Measurements from ENCODE around the gene LRRC75A.

DNA sequence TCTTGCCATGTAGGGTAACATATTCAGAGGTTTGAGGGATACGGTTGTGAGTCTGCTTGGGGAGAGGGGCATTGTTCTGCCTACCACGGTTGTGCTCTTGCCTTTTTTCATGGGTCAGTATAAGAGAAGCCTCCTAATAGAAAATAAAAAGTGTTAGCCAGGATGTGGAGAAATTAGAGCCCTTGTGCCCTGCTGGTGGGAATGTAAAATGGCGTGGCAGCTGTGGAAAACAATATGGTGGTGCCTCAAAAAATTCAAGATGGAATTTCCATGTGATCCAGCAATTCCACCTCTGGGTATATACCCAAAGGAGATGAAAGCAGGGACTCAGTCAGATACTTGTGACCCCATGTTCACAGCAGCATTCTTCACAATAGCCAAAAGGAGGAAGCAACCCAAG is 14.2 kb upstream of the LRRC75A start:
- TF ChIP-seq, protein P1, sequence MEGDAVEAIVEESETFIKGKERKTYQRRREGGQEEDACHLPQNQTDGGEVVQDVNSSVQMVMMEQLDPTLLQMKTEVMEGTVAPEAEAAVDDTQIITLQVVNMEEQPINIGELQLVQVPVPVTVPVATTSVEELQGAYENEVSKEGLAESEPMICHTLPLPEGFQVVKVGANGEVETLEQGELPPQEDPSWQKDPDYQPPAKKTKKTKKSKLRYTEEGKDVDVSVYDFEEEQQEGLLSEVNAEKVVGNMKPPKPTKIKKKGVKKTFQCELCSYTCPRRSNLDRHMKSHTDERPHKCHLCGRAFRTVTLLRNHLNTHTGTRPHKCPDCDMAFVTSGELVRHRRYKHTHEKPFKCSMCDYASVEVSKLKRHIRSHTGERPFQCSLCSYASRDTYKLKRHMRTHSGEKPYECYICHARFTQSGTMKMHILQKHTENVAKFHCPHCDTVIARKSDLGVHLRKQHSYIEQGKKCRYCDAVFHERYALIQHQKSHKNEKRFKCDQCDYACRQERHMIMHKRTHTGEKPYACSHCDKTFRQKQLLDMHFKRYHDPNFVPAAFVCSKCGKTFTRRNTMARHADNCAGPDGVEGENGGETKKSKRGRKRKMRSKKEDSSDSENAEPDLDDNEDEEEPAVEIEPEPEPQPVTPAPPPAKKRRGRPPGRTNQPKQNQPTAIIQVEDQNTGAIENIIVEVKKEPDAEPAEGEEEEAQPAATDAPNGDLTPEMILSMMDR (IDR thresholded peaks at IDR 0.05; ENCODE audit: low read length): no peak
- TF ChIP-seq EZH2 (IDR thresholded peaks at IDR 0.05; ENCODE audit: borderline replicate concordance, low read length): no peak
